GM19193 (cell line): ENCODE measurements around the gene BLCAP.

Experiments
- POLR2A ChIP-seq: IDR thresholded peaks from 4 replicates; pipeline ENCODE4 v1.6.1; 2011; ENCODE audit not compliant: insufficient read depth, insufficient read length; ENCODE audit errors: extremely low read depth

The BLCAP gene

GRCh38 chr20:37481610-37482009 lies 46.1 kb downstream of the BLCAP start:
- TF ChIP-seq POLR2A, result no peak

- TF ChIP-seq POLR2A, result no peak
Measured at GRCh38 chr20:37480919-37481318, 46.8 kb downstream of the BLCAP start.

DNA sequence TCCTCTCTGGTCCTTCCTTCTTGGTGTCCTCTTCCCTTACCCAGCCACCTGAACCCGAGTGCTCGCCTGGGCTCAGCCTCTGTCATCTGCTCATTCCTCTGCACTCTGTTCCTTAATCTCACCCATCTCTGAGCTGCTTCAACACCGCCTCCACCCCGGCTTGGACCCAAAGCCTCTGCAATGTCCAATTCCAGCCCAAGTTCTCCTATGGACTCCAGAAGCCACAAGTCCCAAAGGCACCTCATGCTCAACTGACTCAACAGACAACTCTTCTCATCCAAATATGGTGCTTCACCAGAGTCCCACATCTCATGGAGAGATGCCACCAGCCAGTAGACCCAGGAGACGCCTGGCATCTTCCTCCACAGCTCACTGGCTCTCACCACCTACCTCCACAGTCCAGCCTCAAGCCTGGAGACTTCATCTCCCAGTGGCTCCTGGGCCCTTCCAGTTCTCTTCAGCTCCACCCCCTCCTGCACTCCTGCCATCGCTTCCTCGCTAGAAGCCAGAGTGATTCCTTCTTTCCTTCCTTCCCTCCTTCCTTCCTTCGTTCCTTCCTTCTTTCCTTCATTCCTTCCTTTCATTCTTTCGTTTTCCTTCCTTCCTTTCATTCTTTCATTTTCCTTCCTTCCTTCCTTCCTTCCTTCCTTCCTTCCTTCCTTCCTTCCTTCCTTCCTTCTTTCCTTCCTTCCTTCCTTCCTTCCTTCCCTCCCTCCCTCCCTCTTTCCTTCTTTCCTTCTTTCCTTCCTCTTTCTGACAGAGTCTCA lies 47.6 kb downstream of the BLCAP start:
- no peak for TF ChIP-seq POLR2A

DNA sequence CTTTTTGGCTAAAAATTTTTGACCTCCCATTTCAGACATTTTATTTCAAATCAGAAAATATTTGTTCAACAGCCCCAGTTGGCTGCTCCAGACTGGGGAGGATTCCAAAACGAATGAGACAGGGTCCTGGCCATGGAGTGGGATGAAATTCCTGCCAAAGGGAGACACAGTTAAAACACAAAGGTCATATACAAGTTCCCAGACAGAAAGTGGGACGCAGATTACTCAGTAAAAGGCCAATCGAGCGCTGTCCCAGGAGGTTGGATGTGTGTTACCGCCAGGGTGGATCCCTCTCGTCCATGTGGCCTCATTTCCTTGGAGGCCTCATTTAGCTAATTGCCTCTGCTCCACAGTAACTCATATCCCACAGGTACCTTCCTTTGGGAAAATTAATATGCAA lies 48.4 kb downstream of the BLCAP start:
- TF ChIP-seq POLR2A, result no peak

DNA sequence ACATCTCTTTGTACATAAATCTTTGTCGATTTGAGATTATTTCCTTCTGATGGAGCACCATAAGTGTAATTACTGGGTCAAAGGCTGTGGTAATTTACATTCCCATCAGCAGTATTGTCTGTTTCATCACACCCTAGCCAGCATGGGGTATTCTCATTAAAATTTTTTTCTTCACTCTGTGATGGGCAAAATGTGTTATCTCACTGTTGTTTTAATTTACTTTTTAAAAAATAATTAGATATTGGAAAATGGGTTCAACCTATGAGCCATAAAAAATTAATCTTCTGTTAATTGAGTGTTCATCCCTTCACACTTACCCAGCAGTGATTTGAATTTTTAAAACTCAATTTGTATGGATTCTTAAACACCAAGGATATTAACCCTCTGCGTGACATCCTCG lies 50.6 kb downstream of the BLCAP start:
- TF ChIP-seq POLR2A, result no peak

DNA sequence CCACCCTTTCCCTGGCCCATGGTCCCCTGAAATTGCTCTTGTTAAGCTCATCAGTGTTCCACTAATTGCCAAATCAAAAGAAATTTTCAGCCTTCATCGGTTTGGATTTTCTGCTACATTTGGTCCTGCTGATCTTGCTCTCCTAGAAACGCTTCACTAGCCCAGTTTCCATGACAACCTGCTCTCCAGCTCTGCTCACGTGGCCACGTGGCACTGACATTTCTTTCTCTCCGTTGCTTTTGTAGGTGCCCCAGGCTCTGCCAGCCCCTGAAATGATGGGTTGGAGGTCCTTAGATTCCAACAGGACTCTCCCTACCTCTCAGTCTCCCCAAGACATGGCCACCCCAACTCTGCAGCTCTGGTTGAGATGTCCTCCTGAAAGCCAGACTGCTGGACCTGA lies 52.4 kb downstream of the BLCAP start:
- no peak for TF ChIP-seq POLR2A

GRCh38 chr20:37474386-37474785 lies 53.3 kb downstream of the BLCAP start:
- TF ChIP-seq POLR2A, result no peak

DNA sequence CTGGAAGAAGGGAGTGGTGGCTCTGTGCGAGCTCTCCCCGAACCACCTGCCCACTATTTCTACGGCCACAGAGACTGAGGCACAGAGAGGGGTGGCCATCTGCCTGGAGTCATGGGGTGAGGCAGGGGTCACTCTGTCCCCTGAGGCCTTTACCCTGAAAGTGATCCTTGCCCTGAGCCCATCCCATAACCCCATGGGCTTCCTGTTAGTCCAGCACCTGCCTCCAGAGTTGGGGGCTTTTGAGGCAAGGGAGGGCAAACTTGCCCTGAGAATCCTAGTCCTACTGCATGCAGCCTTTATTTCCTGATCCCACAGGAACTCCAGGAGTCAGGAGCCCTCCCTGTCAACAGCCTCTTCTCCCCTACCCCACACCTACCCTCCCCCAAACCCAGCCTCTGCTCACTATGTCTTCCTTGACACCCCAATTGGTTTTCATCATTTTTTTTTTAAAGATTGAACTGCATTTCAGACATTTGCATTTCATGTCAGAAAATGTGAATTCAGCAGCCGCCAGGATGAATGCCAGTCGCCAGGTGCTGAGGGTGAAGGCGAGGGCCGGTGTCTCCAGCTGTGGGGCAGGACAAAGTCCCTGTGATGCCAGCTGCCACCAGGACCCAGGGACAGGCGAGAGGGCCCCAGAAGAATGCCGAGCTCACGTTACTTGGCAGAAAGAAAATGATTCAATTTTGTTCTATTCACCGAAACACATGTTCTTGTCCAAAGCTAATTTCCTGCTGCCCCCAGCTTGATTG lies 54.3 kb downstream of the BLCAP start:
- TF ChIP-seq POLR2A, result no peak

GRCh38 chr20:37471741-37472235 lies 55.9 kb downstream of the BLCAP start:
- TF ChIP-seq POLR2A, result no peak

- TF ChIP-seq POLR2A, result no peak
Measured at GRCh38 chr20:37469531-37469930, 58.1 kb downstream of the BLCAP start.

- TF ChIP-seq POLR2A, result no peak
Measured at GRCh38 chr20:37468886-37469285, 58.8 kb downstream of the BLCAP start.
